ENCODE results near the gene MIA.
"Not testable (repeated sequence)": the region's sequence is repeated elsewhere in the genome, so short reads cannot be mapped to it uniquely, and the experiment has no call there.

MIA gene

GRCh38 chr19:40826699-40827385 lies 51.5 kb downstream of the MIA start:
- not testable (repeated sequence) for H3K27me3 ChIP-seq (ENCODE audit: low read length); H3K4me3 ChIP-seq (ENCODE audit: insufficient read depth, low read length, poor library complexity, severe bottlenecking); H3K9me3 ChIP-seq (ENCODE audit: insufficient read depth, low read length); H2AFZ ChIP-seq (ENCODE audit: low read depth, low read length, severe bottlenecking); H3K9me2 ChIP-seq (replicated peaks; ENCODE audit: insufficient read depth, low read length); H3K4me2 ChIP-seq (ENCODE audit: low read depth, low read length, poor library complexity, severe bottlenecking); H3K27ac ChIP-seq (ENCODE audit: low read depth, low read length); H4K20me1 ChIP-seq (ENCODE audit: low read depth, low read length); H3F3A ChIP-seq (ENCODE audit: insufficient read depth); H3K9ac ChIP-seq (ENCODE audit: low read length); H3K36me3 ChIP-seq (ENCODE audit: low read length); H3K79me2 ChIP-seq (ENCODE audit: insufficient read depth, low read length)
